Measurements from ENCODE around the gene DNASE1L3. TPM values are rescaled to one million over a fixed set of nuclear protein-coding genes. Genes with fewer than 3 reads are reported as not detected.

Gene DNASE1L3
- total and polyA plus RNA-seq, 2 experiments from 2014 or later = 0.97 to 0.99 TPM

DNA sequence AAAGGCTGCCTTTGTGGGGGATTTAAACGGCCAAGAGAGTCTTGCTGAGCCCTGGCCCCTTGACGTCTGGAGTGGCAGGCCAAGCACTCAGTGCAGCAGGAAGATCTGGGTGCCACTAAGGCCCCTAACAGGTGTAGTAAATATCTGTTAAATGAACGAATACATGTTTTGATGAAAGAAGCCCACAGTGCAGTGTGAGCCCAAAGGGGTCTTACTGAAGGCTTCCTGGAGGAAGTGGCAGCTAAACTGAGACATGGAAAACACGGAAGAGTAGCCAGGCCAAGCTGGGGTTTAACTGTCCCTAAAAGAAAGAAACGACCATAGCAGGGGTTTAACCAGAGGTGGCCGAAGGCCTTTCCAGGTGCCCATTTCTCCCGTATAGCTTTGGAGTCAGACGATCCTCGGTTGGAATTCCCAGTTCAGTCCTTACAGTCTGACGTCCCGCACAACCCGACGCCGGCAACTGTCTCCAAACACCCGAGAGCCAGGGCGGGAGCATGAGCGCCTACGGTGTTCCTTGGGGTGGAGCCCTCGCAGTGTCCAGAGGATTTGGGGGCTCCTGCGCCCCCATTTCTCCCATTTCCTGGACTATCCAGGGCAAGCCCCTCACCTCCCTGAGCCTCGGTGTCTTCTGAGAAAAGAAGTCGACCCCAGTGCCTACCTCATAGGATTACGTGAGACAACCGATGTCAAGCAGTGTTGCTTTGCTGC is 25.9 kb upstream of the DNASE1L3 start:
- peaks cover 27% of the 10 kb centered on the region for H3K79me2 ChIP-seq
- H3K4me2 ChIP-seq = peak overlapping the region; percentile 95
- H3K27me3 ChIP-seq = no peaks in the 10 kb centered on the region
- peak overlapping the region; percentile 97 for H2AFZ ChIP-seq
- no peaks in the 10 kb centered on the region for H3K36me3 ChIP-seq (replicated peaks; ENCODE audit: insufficient read depth, low read depth)
- H3K27ac ChIP-seq = peak overlapping the region; percentile 91
- WGBS (ENCODE audit: low lambda C conversion rate, missing lambda C conversion rate) = 17% methylated on average over 24 of the region's 24 CpGs
- H4K20me1 ChIP-seq (ENCODE audit: insufficient read depth, poor library complexity, severe bottlenecking) = no peaks in the 10 kb centered on the region
- H3K9me2 ChIP-seq (replicated peaks; ENCODE audit: insufficient read depth) = no peaks in the 10 kb centered on the region
- H3K4me3 ChIP-seq = peak overlapping the region; percentile 100
- no peaks in the 10 kb centered on the region for H3K9me3 ChIP-seq (ENCODE audit: low read depth)
- DNase-seq (ENCODE audit: low spot score) = peak; percentile 35
- peaks cover 6% of the 10 kb centered on the region for H3K4me1 ChIP-seq (ENCODE audit: insufficient read depth)
- TF ChIP-seq EZH2phosphoT487 (IDR thresholded peaks at IDR 0.05; ENCODE audit: low read depth, severe bottlenecking, unreplicated experiment) = no peak
- TF ChIP-seq, protein P1, sequence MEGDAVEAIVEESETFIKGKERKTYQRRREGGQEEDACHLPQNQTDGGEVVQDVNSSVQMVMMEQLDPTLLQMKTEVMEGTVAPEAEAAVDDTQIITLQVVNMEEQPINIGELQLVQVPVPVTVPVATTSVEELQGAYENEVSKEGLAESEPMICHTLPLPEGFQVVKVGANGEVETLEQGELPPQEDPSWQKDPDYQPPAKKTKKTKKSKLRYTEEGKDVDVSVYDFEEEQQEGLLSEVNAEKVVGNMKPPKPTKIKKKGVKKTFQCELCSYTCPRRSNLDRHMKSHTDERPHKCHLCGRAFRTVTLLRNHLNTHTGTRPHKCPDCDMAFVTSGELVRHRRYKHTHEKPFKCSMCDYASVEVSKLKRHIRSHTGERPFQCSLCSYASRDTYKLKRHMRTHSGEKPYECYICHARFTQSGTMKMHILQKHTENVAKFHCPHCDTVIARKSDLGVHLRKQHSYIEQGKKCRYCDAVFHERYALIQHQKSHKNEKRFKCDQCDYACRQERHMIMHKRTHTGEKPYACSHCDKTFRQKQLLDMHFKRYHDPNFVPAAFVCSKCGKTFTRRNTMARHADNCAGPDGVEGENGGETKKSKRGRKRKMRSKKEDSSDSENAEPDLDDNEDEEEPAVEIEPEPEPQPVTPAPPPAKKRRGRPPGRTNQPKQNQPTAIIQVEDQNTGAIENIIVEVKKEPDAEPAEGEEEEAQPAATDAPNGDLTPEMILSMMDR (IDR thresholded peaks at IDR 0.05; ENCODE audit: poor library complexity) = no peak
- TF ChIP-seq EZH2 (IDR thresholded peaks at IDR 0.05; ENCODE audit: borderline replicate concordance) = no peak

DNA sequence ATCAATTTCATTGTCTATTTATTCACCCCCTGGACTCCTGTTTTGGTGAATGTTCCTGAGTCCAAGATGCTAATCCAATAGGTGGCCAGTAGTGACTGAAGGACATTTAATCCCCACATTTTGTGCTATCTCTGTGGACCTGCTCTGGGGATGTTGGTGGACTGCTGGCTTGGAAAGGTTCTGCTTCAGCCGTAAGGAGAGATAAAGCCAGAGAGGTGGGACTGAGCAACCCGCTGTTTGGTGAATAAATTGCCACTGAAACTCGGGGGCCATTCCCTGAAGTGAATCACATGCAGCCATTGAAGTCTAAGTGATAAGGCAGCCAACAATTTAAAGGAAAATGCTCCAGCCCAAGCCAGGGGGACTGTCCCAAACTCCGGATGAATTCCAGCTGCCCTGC is 25.2 kb upstream of the DNASE1L3 start:
- Histone ChIP-seq H3K27ac (no peak overlapping the region), H3K4me3 (no peak overlapping the region), H3K4me2 (no peak overlapping the region), H3K27me3 (no peaks in the 10 kb centered on the region), H3K9me2 (replicated peaks; ENCODE audit: insufficient read depth) (no peaks in the 10 kb centered on the region), H2AFZ (no peak overlapping the region), H3K79me2 (peaks cover 20% of the 10 kb centered on the region), H3K9me3 (ENCODE audit: low read depth) (no peaks in the 10 kb centered on the region), H3K4me1 (ENCODE audit: insufficient read depth) (peaks cover 6% of the 10 kb centered on the region), H3K36me3 (replicated peaks; ENCODE audit: insufficient read depth, low read depth) (no peaks in the 10 kb centered on the region), H4K20me1 (ENCODE audit: insufficient read depth, poor library complexity, severe bottlenecking) (no peaks in the 10 kb centered on the region)
- no peak for DNase-seq (ENCODE audit: low spot score)
- WGBS (ENCODE audit: low lambda C conversion rate, missing lambda C conversion rate) = 70% methylated on average over 4 of the region's 4 CpGs
- TF ChIP-seq, protein P1 (IDR thresholded peaks at IDR 0.05; ENCODE audit: poor library complexity) = no peak
- TF ChIP-seq EZH2 (IDR thresholded peaks at IDR 0.05; ENCODE audit: borderline replicate concordance) = no peak
- no peak for TF ChIP-seq EZH2phosphoT487 (IDR thresholded peaks at IDR 0.05; ENCODE audit: low read depth, severe bottlenecking, unreplicated experiment)

DNA sequence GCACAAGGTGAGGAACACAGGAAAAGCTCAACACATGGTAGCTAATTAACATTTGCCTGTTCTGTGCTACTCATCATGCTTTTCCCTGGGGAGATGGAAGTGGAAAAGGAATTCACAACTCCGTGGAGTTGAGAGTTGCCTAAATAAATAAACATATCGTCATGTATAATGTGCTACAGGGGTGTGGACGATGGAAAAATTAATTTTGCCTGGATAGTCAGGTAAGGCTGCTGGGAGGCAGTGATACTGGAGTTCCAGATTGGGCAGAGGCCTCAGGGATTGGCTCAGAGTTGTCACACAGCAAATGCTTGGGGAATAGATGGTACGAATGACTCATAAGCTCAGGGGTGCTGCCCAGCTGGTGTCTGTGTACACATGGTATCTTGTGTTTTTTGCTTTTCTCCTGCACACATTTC is 23.8 kb upstream of the DNASE1L3 start:
- WGBS (ENCODE audit: low lambda C conversion rate, missing lambda C conversion rate) = 57% methylated on average over 4 of the region's 4 CpGs
- Histone ChIP-seq H3K36me3 (replicated peaks; ENCODE audit: insufficient read depth, low read depth) (no peaks in the 10 kb centered on the region), H3K4me2 (no peak overlapping the region), H3K9me3 (ENCODE audit: low read depth) (no peaks in the 10 kb centered on the region), H3K27ac (no peak overlapping the region), H2AFZ (no peak overlapping the region), H3K79me2 (peaks cover 11% of the 10 kb centered on the region), H3K4me1 (ENCODE audit: insufficient read depth) (peaks cover 6% of the 10 kb centered on the region), H3K27me3 (no peaks in the 10 kb centered on the region), H3K4me3 (no peak overlapping the region), H4K20me1 (ENCODE audit: insufficient read depth, poor library complexity, severe bottlenecking) (no peaks in the 10 kb centered on the region), H3K9me2 (replicated peaks; ENCODE audit: insufficient read depth) (no peaks in the 10 kb centered on the region)
- TF ChIP-seq EZH2phosphoT487 (IDR thresholded peaks at IDR 0.05; ENCODE audit: low read depth, severe bottlenecking, unreplicated experiment) = no peak
- no peak for TF ChIP-seq EZH2 (IDR thresholded peaks at IDR 0.05; ENCODE audit: borderline replicate concordance)
- TF ChIP-seq, protein P1 (IDR thresholded peaks at IDR 0.05; ENCODE audit: poor library complexity) = no peak
- DNase-seq (ENCODE audit: low spot score) = peak; percentile 56
